ENCODE results near the gene OSBPL1A. TPM values are rescaled to one million over a fixed set of nuclear protein-coding genes. Genes with fewer than 3 reads are reported as not detected.

Gene OSBPL1A
- total and polyA plus RNA-seq, 2 of the 8 experiments (the other 6 are each of a cell fraction or from before 2014, with no cell fraction given): 53.2 to 74.9 TPM

DNA sequence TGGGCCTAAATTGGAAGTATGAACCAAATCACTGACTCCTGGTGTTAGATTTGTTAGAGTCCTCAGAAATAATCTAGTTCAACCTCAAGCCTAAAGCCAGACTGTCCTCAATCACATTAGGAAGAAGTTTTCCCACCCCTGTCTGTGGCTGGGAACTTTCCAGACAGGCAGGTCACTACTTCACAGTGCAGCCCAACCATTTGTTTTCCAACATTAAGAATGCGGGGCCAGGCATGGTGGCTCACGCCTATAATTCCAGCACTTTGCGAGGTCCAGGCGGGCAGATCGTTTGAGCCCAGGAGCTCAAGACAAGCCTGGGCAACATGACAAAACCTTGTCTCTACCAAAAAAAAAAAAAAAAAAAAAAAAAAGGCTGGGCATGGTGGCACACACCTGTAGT is 5.5 kb upstream of the OSBPL1A start:
- 82% methylated on average over 2 of the region's 5 CpGs; no CpG with 5 or more reads in 1 of the 2 experiments for WGBS, 2 experiments (ENCODE audit: extremely low coverage in 1 of 2, insufficient coverage in 1 of 2, insufficient read length in 1 of 2, insufficient replicate concordance in 2 of 2, low coverage in 1 of 2, low lambda C conversion rate in 2 of 2, missing lambda C conversion rate in 1 of 2)
- no peak for FAIRE-seq
- H3K9ac ChIP-seq (replicated peaks in 1 of 4; ENCODE audit: extremely low read depth in 1 of 4, low read depth in 3 of 4, low read length in 3 of 4): no peak overlapping the region
- no peak overlapping the region for H3K4me3 ChIP-seq (ENCODE audit: extremely low read depth in 1 of 4, insufficient read depth in 2 of 4, low read depth in 3 of 4, low read length in 4 of 4)
- H3K4me2 ChIP-seq (ENCODE audit: insufficient read depth in 1 of 2, low read depth in 2 of 2, low read length in 2 of 2): no peak overlapping the region
- H4K91ac ChIP-seq (replicated peaks; ENCODE audit: insufficient read length, low read length): no peak overlapping the region
- no peak for TF ChIP-seq SP1 (IDR thresholded peaks at IDR 0.05; ENCODE audit: low read depth, low read length)
- no peak for TF ChIP-seq JUND (IDR thresholded peaks at IDR 0.05; ENCODE audit: low read length)
- no peak for TF ChIP-seq RNF2 (IDR thresholded peaks at IDR 0.05; ENCODE audit: borderline replicate concordance, low read depth, low read length, missing control alignments, poor library complexity, severe bottlenecking)
- TF ChIP-seq CBX8 (IDR thresholded peaks at IDR 0.05; ENCODE audit: borderline replicate concordance, low read depth, low read length): no peak
- no peak for TF ChIP-seq CBX5 (IDR thresholded peaks at IDR 0.05; ENCODE audit: low read depth, low read length)
- TF ChIP-seq CREB1 (IDR thresholded peaks at IDR 0.05): no peak
- TF ChIP-seq SIN3A (conservative IDR thresholded peaks at IDR 0.05 in 1 of 2, IDR thresholded peaks at IDR 0.05 in 1 of 2; ENCODE audit: low read depth in 1 of 2, low read length in 2 of 2): no peak
- no peak for TF ChIP-seq MAX (IDR thresholded peaks at IDR 0.05)
- no peak for TF ChIP-seq GABPA (IDR thresholded peaks at IDR 0.05; ENCODE audit: borderline replicate concordance, insufficient read depth, low read length)
- TF ChIP-seq ZNF274 (IDR thresholded peaks at IDR 0.05; ENCODE audit: borderline replicate concordance, extremely low read depth, low read length): no peak
- no peak for TF ChIP-seq SAP30 (IDR thresholded peaks at IDR 0.05; ENCODE audit: insufficient read depth, insufficient replicate concordance, low read length)
- no peak for TF ChIP-seq EP300 (IDR thresholded peaks at IDR 0.05; ENCODE audit: borderline replicate concordance in 1 of 2, low read depth in 2 of 2, low read length in 2 of 2)
- H3K18ac ChIP-seq (ENCODE audit: extremely low read depth, low read length): no peak overlapping the region
- H2BK12ac ChIP-seq (ENCODE audit: low read depth, low read length): no peak overlapping the region
- H4K20me1 ChIP-seq (replicated peaks in 1 of 2; ENCODE audit: control insufficient read depth in 1 of 2, insufficient read depth in 2 of 2, low read length in 2 of 2): no peaks in the 10 kb centered on the region
- H2BK5ac ChIP-seq (ENCODE audit: low read depth, low read length): no peak overlapping the region
- H3K79me2 ChIP-seq (ENCODE audit: control insufficient read depth in 1 of 2, insufficient read depth in 2 of 2, low read length in 2 of 2): no peaks in the 10 kb centered on the region
- H2BK15ac ChIP-seq (ENCODE audit: low read length): no peak overlapping the region
- no peak overlapping the region for H2BK20ac ChIP-seq (ENCODE audit: low read length)
- ChIA-PET CTCF (ENCODE audit: partially characterized antibody) (interaction anchor here (0.6 to 1.4 kb wide), 4 partner anchors 10 to 283 kb away, joined by 3 to 6 read pairs (median 3); no protein-coding TSS in a partner anchor), POLR2A (ENCODE audit: partially characterized antibody) (no interaction called here)
- peaks cover 0 to 9% (median 6%) of the 10 kb centered on the region in 4 experiments; a peak in 6 of 7 replicates for H3K4me1 ChIP-seq (replicated peaks in 1 of 4; ENCODE audit: control insufficient read depth in 3 of 4, insufficient read depth in 4 of 4, low read length in 3 of 4)
- H3K27ac ChIP-seq (ENCODE audit: low read depth, low read length): no peak overlapping the region
- H3K36me3 ChIP-seq (ENCODE audit: control insufficient read depth in 2 of 4, insufficient read depth in 4 of 4, low read length in 3 of 4): no peaks in the 10 kb centered on the region
- no peak overlapping the region for H2AK5ac ChIP-seq (ENCODE audit: low read depth, low read length)
- DNase-seq (ENCODE audit: low read depth in 1 of 2, low spot score in 2 of 2): no peak
- H3K9me3 ChIP-seq (ENCODE audit: insufficient read depth in 2 of 2, low read depth in 1 of 2, low read length in 1 of 2): no peaks in the 10 kb centered on the region
- no peaks in the 10 kb centered on the region; a peak in 1 of 7 replicates for H3K27me3 ChIP-seq (replicated peaks in 1 of 4; ENCODE audit: control insufficient read depth in 3 of 4, extremely low read depth in 1 of 4, insufficient read depth in 3 of 4, low read length in 3 of 4)
- 0 out of 2 replicates have a peak, but pooled peaks cover 3% of the 10 kb centered on the region for H3K23me2 ChIP-seq (ENCODE audit: low read depth, low read length)
- H3K56ac ChIP-seq (replicated peaks; ENCODE audit: insufficient read length, low read depth, low read length): no peak overlapping the region
- no peak overlapping the region for H3K4ac ChIP-seq (replicated peaks; ENCODE audit: insufficient read length, low read depth, low read length)
- H4K5ac ChIP-seq (ENCODE audit: insufficient read length, low read depth, low read length): no peak overlapping the region
- H4K8ac ChIP-seq (ENCODE audit: extremely low read depth, insufficient read depth, low read length): no peak overlapping the region
- no peaks in the 10 kb centered on the region for H3K79me1 ChIP-seq (ENCODE audit: low read depth, low read length)
- no peak overlapping the region for H3K23ac ChIP-seq (ENCODE audit: insufficient read length)
- H3K14ac ChIP-seq (ENCODE audit: insufficient read length): no peak overlapping the region
- H2BK120ac ChIP-seq (replicated peaks; ENCODE audit: low read depth, low read length): no peak overlapping the region
- no peak overlapping the region for H2AFZ ChIP-seq (ENCODE audit: low read length)
